ENCODE results near the gene ACCS. TPM values are rescaled to one million over a fixed set of nuclear protein-coding genes. Genes with fewer than 3 reads are reported as not detected.

The ACCS gene
- total RNA-seq, 4 donors from 2014 or later = 14.4 to 23.2 (median 20.1) TPM

DNA sequence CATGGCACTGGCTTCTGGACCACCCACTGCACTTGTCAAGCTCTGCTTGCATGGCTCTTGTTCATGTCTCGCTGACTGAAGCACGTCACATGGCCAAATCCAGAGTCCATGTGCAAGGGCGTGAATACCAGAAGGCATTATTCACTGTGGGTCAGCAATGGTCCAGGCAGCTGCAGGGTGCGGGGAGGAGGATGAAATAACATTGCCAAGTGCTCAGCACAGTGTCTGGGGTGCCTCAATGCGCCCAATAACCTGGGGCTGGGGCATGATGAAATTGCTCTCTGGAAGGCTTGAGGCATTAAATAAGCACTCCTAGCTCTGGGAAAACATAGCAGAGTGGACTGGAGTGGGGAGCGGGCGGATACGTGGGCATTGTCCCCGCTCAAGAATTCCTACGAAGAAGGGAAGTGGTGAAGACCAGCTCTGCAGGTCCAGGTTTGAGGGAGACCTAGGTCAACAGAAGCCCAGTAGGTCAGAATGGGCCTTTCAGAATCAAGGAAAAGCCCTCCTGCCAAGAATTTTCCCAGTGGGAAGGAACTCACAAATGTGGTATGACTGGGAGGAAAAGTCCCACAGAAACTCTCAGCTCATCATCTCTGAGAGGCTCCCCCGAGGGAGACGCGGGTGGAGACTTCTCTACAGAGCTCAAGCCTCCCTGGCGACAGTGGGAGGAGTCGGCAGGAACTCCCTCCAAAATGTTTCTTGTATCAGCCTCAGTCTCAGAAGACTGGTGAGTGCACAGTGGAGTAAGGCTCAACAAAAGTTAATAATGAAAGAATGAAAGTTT, 33.6 kb upstream of the ACCS start:
- Histone ChIP-seq H3K9me3 (no peaks in the 10 kb centered on the region), H3K4me1 (peaks cover 0 to 13% of the 10 kb centered on the region in 2 donors), H3K4me3 (replicated peaks in 1 of 3) (no peak overlapping the region), H3K36me3 (no peaks in the 10 kb centered on the region), H3K27me3 (no peaks in the 10 kb centered on the region), H3K27ac (peak overlapping the region in 2 of 3 donors; percentile 63 to 76)
- 55 to 58% methylated on average over 14 to 15 of the region's 15 CpGs for WGBS, 2 donors
- peak; percentile 10 to 16 for DNase-seq
- intact Hi-C loops (cut with DNase I) = loop anchor here (10.0 kb wide), 1 partner anchor 138 kb away; no protein-coding TSS in a partner anchor
- no peak for TF ChIP-seq POLR2A (IDR thresholded peaks at IDR 0.05)
- TF ChIP-seq, protein P1, sequence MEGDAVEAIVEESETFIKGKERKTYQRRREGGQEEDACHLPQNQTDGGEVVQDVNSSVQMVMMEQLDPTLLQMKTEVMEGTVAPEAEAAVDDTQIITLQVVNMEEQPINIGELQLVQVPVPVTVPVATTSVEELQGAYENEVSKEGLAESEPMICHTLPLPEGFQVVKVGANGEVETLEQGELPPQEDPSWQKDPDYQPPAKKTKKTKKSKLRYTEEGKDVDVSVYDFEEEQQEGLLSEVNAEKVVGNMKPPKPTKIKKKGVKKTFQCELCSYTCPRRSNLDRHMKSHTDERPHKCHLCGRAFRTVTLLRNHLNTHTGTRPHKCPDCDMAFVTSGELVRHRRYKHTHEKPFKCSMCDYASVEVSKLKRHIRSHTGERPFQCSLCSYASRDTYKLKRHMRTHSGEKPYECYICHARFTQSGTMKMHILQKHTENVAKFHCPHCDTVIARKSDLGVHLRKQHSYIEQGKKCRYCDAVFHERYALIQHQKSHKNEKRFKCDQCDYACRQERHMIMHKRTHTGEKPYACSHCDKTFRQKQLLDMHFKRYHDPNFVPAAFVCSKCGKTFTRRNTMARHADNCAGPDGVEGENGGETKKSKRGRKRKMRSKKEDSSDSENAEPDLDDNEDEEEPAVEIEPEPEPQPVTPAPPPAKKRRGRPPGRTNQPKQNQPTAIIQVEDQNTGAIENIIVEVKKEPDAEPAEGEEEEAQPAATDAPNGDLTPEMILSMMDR (IDR thresholded peaks at IDR 0.05) = no peak

DNA sequence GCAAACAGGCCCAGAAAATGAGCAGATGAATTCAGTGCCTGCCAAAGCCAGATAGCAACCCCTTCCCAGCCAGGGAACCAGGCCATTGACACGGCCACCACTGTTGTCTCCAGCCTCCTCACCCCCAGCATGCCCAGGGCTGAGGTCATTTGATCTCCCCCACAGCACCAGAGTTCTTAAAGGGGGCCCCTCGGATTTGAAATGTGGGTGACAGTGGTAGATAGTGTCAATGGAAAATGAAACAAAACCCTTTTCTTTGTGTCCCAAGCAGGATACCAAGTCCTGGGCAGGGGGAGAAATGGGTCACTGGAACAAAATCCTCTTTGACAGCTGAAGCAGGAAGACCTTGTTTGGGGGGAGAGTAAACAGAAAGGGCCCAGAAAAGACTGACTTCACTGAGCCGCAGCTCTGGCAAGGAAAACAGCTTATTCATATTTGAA, 32.6 kb upstream of the ACCS start:
- WGBS, 2 donors = 48 to 68% methylated on average over 3 of the region's 3 CpGs
- no peaks in the 10 kb centered on the region for H3K9me3 ChIP-seq
- intact Hi-C loops (cut with DNase I) = loop anchor here (10.0 kb wide), 1 partner anchor 139 kb away; no protein-coding TSS in a partner anchor
- TF ChIP-seq, protein P1 (IDR thresholded peaks at IDR 0.05) = no peak
- no peak for TF ChIP-seq POLR2A (IDR thresholded peaks at IDR 0.05)
- H3K36me3 ChIP-seq = no peaks in the 10 kb centered on the region
- no peaks in the 10 kb centered on the region for H3K27me3 ChIP-seq
- H3K27ac ChIP-seq = peak overlapping the region in 1 of 3 donors; percentile 2
- H3K4me1 ChIP-seq = peaks cover 0 to 13% of the 10 kb centered on the region in 2 donors
- no peak overlapping the region for H3K4me3 ChIP-seq (replicated peaks in 1 of 3)
- DNase-seq = no peak

DNA sequence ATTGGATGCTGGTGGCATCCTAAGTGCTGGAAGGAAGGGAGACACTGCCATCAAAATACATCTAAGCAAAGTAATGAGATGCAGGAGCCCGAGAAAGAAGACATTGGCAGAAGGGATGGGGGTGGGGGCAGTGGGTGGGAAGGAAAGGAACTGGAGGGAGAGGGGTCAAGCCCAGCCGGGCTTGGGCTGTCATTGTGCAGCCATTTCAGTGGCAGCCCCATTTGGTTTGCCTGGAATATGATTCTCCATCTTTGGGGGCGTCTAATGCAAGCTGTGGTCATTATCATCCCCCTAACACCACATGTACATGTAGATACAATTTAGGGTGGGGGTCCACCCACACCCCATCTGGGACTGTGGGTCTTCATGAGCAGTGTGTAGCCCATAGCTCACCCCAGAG, 32.2 kb upstream of the ACCS start:
- Histone ChIP-seq H3K27me3 (no peaks in the 10 kb centered on the region), H3K4me3 (replicated peaks in 1 of 3) (no peak overlapping the region), H3K4me1 (peaks cover 0 to 13% of the 10 kb centered on the region in 2 donors), H3K27ac (no peak overlapping the region), H3K9me3 (no peaks in the 10 kb centered on the region), H3K36me3 (no peaks in the 10 kb centered on the region)
- WGBS, 2 donors = 46% methylated on average over 3 of the region's 3 CpGs
- TF ChIP-seq, protein P1 (IDR thresholded peaks at IDR 0.05) = no peak
- TF ChIP-seq POLR2A (IDR thresholded peaks at IDR 0.05) = no peak
- no peak for DNase-seq
- intact Hi-C loops (cut with DNase I) = loop anchor here (10.0 kb wide), 1 partner anchor 139 kb away; no protein-coding TSS in a partner anchor

DNA sequence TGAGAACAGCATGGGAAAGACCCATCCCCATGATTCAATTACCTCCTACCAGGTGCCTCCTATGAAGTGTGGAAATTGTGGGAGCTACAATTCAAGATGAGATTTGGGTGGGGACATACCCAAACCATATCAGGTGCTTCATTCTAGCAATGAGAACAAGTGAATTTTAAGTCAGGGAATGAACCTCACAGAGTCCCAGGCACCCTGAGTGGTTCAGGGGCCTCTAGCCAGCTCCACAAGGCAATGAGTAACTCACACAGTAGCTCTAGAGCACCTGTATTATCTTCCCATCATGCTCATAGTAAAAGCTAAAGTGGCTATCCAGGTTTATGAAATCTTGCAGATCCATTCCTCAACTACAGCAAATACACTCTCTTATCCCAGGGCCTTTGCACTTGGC, 31.4 kb upstream of the ACCS start:
- TF ChIP-seq POLR2A (IDR thresholded peaks at IDR 0.05) = no peak
- TF ChIP-seq, protein P1 (IDR thresholded peaks at IDR 0.05) = no peak
- Histone ChIP-seq H3K4me3 (replicated peaks in 1 of 3) (no peak overlapping the region), H3K27me3 (no peaks in the 10 kb centered on the region), H3K27ac (no peak overlapping the region), H3K36me3 (no peaks in the 10 kb centered on the region), H3K9me3 (no peaks in the 10 kb centered on the region), H3K4me1 (peaks cover 0 to 13% of the 10 kb centered on the region in 2 donors)
- intact Hi-C loops (cut with DNase I) = loop anchor here (10.0 kb wide), 1 partner anchor 140 kb away; no protein-coding TSS in a partner anchor
- no peak for DNase-seq
